Loucy (cell line): Measurements from ENCODE around the gene CFAP45.
A peak's percentile ranks its signal among the peaks of the same experiment; 100 is the strongest.

Experiments
- H2AFZ ChIP-seq: fragments of 200-600 bp; sonication (generic); 2 replicates; pipeline ENCODE4 v1.6.0; 2016; ENCODE audit warnings: antibody characterized with exemption, mild to moderate bottlenecking, low read length, moderate library complexity
- H3F3A ChIP-seq: fragments of 200-600 bp; 2 replicates; pipeline ENCODE4 v1.6.0; 2016; ENCODE audit warnings: antibody characterized with exemption, low read depth, mild to moderate bottlenecking
- H3K27me3 ChIP-seq: fragments of 200-600 bp; sonication (generic); 2 replicates; pipeline ENCODE4 v1.6.1; 2014; ENCODE audit warnings: low read length, mild to moderate bottlenecking; ENCODE audit not compliant: insufficient read depth, poor library complexity, severe bottlenecking
- H3K36me3 ChIP-seq: fragments of 200-600 bp; sonication (generic); 2 replicates; pipeline ENCODE4 v1.6.1; 2016; ENCODE audit warnings: low read length; ENCODE audit not compliant: insufficient read depth
- H3K4me1 ChIP-seq: fragments of 200-600 bp; sonication (generic); 2 replicates; pipeline ENCODE4 v1.5.1; 2014; ENCODE audit warnings: low read length, mild to moderate bottlenecking; ENCODE audit not compliant: insufficient read depth, poor library complexity, severe bottlenecking
- H3K4me2 ChIP-seq: fragments of 200-600 bp; sonication (generic); 2 replicates; pipeline ENCODE4 v1.6.0; 2014; ENCODE audit warnings: antibody characterized with exemption, low read length, low read depth, mild to moderate bottlenecking; ENCODE audit not compliant: poor library complexity, severe bottlenecking
- H3K4me3 ChIP-seq: fragments of 200-600 bp; sonication (generic); 2 replicates; pipeline ENCODE4 v1.5.1; 2014; ENCODE audit warnings: low read length, mild to moderate bottlenecking, mixed read lengths; ENCODE audit not compliant: poor library complexity, severe bottlenecking
- H3K79me2 ChIP-seq: fragments of 200-600 bp; sonication (generic); 2 replicates; pipeline ENCODE4 v1.6.1; 2014; ENCODE audit warnings: low read length; ENCODE audit not compliant: insufficient read depth
- H3K9ac ChIP-seq: fragments of 200-600 bp; sonication (generic); 2 replicates; pipeline ENCODE4 v1.6.0; 2014; ENCODE audit warnings: mild to moderate bottlenecking, low read depth, low read length, moderate library complexity; ENCODE audit not compliant: poor library complexity, severe bottlenecking
- H3K9me2 ChIP-seq: fragments of 200-600 bp; sonication (generic); replicated peaks from 2 replicates; pipeline ENCODE4 v1.6.1; 2016; ENCODE audit warnings: low read depth, low read length, mixed read lengths
- H3K9me3 ChIP-seq: fragments of 200-600 bp; sonication (generic); 2 replicates; pipeline ENCODE4 v1.6.1; 2014; ENCODE audit warnings: mild to moderate bottlenecking, antibody characterized with exemption, low read length, low read depth; ENCODE audit not compliant: insufficient read depth
- H4K20me1 ChIP-seq: fragments of 200-600 bp; sonication (generic); 2 replicates; pipeline ENCODE4 v1.6.0; 2014; ENCODE audit warnings: antibody characterized with exemption, low read length, mild to moderate bottlenecking; ENCODE audit not compliant: insufficient read depth, poor library complexity, severe bottlenecking
- CTCF ChIP-seq: fragments of 200-600 bp; sonication (generic); conservative IDR thresholded peaks from 2 replicates; pipeline ENCODE4 v1.5.1; 2014; ENCODE audit warnings: mild to moderate bottlenecking, antibody characterized with exemption, low read length
- EZH2phosphoT487 ChIP-seq: fragments of 200-600 bp; IDR thresholded peaks from 2 replicates; pipeline ENCODE4 v1.6.1; 2018; ENCODE audit warnings: antibody characterized with exemption, mild to moderate bottlenecking, moderate library complexity, borderline replicate concordance

Gene CFAP45

GRCh38 chr1:159919236-159919865, 19.4 kb upstream of the CFAP45 start:
- no peak overlapping the region for H2AFZ ChIP-seq
- H3K4me2 ChIP-seq: peak overlapping the region; percentile 99
- peaks cover 60% of the 10 kb centered on the region for H3K36me3 ChIP-seq
- H3F3A ChIP-seq: no peaks in the 10 kb centered on the region
- TF ChIP-seq CTCF: no peak
- TF ChIP-seq EZH2phosphoT487: no peak
- H3K9ac ChIP-seq: no peak overlapping the region
- peaks cover 61% of the 10 kb centered on the region for H4K20me1 ChIP-seq
- H3K79me2 ChIP-seq: peaks cover 69% of the 10 kb centered on the region
- no peaks in the 10 kb centered on the region for H3K9me3 ChIP-seq
- H3K4me3 ChIP-seq: no peak overlapping the region
- peaks cover 71% of the 10 kb centered on the region for H3K4me1 ChIP-seq
- H3K27me3 ChIP-seq: no peaks in the 10 kb centered on the region
- H3K9me2 ChIP-seq: no peaks in the 10 kb centered on the region

GRCh38 chr1:159918352-159919200, 18.6 kb upstream of the CFAP45 start:
- H3K9ac ChIP-seq: no peak overlapping the region
- no peak overlapping the region for H3K4me3 ChIP-seq
- H3F3A ChIP-seq: no peaks in the 10 kb centered on the region
- TF ChIP-seq EZH2phosphoT487: no peak
- TF ChIP-seq CTCF: no peak
- H3K9me2 ChIP-seq: no peaks in the 10 kb centered on the region
- no peaks in the 10 kb centered on the region for H3K27me3 ChIP-seq
- H2AFZ ChIP-seq: no peak overlapping the region
- H4K20me1 ChIP-seq: peaks cover 54% of the 10 kb centered on the region
- peaks cover 67% of the 10 kb centered on the region for H3K79me2 ChIP-seq
- H3K9me3 ChIP-seq: no peaks in the 10 kb centered on the region
- H3K4me2 ChIP-seq: peak overlapping the region; percentile 99
- peaks cover 78% of the 10 kb centered on the region for H3K4me1 ChIP-seq
- peaks cover 61% of the 10 kb centered on the region for H3K36me3 ChIP-seq

GRCh38 chr1:159917533-159918351, 17.8 kb upstream of the CFAP45 start:
- peaks cover 45% of the 10 kb centered on the region for H4K20me1 ChIP-seq
- no peak overlapping the region for H3K4me3 ChIP-seq
- peaks cover 61% of the 10 kb centered on the region for H3K36me3 ChIP-seq
- H3K4me1 ChIP-seq: peaks cover 79% of the 10 kb centered on the region
- no peaks in the 10 kb centered on the region for H3F3A ChIP-seq
- no peak overlapping the region for H3K9ac ChIP-seq
- peak overlapping the region; percentile 99 for H3K4me2 ChIP-seq
- H2AFZ ChIP-seq: no peak overlapping the region
- H3K27me3 ChIP-seq: no peaks in the 10 kb centered on the region
- no peak for TF ChIP-seq CTCF
- TF ChIP-seq EZH2phosphoT487: no peak
- H3K9me2 ChIP-seq: no peaks in the 10 kb centered on the region
- H3K9me3 ChIP-seq: no peaks in the 10 kb centered on the region
- H3K79me2 ChIP-seq: peaks cover 65% of the 10 kb centered on the region
